ENCODE measurements around the gene AGPAT3. TPM values are rescaled to one million over a fixed set of nuclear protein-coding genes. Genes with fewer than 3 reads are reported as not detected.

Gene AGPAT3
- total RNA-seq, 2 donors from 2014 or later = 31.3 to 53.5 TPM

- Histone ChIP-seq H3K4me3 (no peak overlapping the region), H3K4me1 (replicated peaks) (no peaks in the 10 kb centered on the region), H3K9me3 (no peaks in the 10 kb centered on the region), H3K27ac (no peak overlapping the region), H3K27me3 (replicated peaks; ENCODE audit: insufficient read depth) (no peaks in the 10 kb centered on the region), H3K36me3 (no peaks in the 10 kb centered on the region)
- TF ChIP-seq POLR2AphosphoS5 (IDR thresholded peaks at IDR 0.05) (no peak), CTCF (IDR thresholded peaks at IDR 0.05) (no peak), POLR2A (IDR thresholded peaks at IDR 0.05) (no peak)
- intact Hi-C loops (cut with DNase I) = no loop called here
- DNase-seq (ENCODE audit: low spot score) = no peak
- 90% methylated on average over 1 of the region's 1 CpG for WGBS
Measured at GRCh38 chr21:44021064-44021463, 156.0 kb downstream of the AGPAT3 start.

- intact Hi-C loops (cut with DNase I) = no loop called here
Measured at GRCh38 chr21:44024257-44024656, 159.2 kb downstream of the AGPAT3 start.

GRCh38 chr21:44024887-44025353 is 159.9 kb downstream of the AGPAT3 start:
- no peaks in the 10 kb centered on the region for H3K9me3 ChIP-seq
- TF ChIP-seq POLR2AphosphoS5 (IDR thresholded peaks at IDR 0.05) (no peak), CTCF (IDR thresholded peaks at IDR 0.05) (no peak), POLR2A (IDR thresholded peaks at IDR 0.05) (no peak)
- DNase-seq (ENCODE audit: low spot score) = no peak
- no peaks in the 10 kb centered on the region for H3K27me3 ChIP-seq (replicated peaks; ENCODE audit: insufficient read depth)
- intact Hi-C loops (cut with DNase I) = no loop called here
- H3K36me3 ChIP-seq = no peaks in the 10 kb centered on the region
- H3K4me3 ChIP-seq = no peak overlapping the region
- H3K27ac ChIP-seq = no peak overlapping the region
- no peaks in the 10 kb centered on the region for H3K4me1 ChIP-seq (replicated peaks)
- 23% methylated on average over 5 of the region's 8 CpGs for WGBS

More at GRCh38 chr21:44024257-44024656, 159.2 kb downstream of the AGPAT3 start:
- no peak for TF ChIP-seq POLR2A (IDR thresholded peaks at IDR 0.05)
- TF ChIP-seq CTCF (IDR thresholded peaks at IDR 0.05) = no peak
- no peak for TF ChIP-seq POLR2AphosphoS5 (IDR thresholded peaks at IDR 0.05)
- 63% methylated on average over 1 of the region's 1 CpG for WGBS
- Histone ChIP-seq H3K4me3 (no peak overlapping the region), H3K27me3 (replicated peaks; ENCODE audit: insufficient read depth) (no peaks in the 10 kb centered on the region), H3K4me1 (replicated peaks) (no peaks in the 10 kb centered on the region), H3K27ac (no peak overlapping the region), H3K36me3 (no peaks in the 10 kb centered on the region), H3K9me3 (no peaks in the 10 kb centered on the region)
- DNase-seq (ENCODE audit: low spot score) = no peak

GRCh38 chr21:44027607-44028286 is 162.7 kb downstream of the AGPAT3 start:
- intact Hi-C loops (cut with DNase I) = no loop called here
- Histone ChIP-seq H3K36me3 (peaks cover 0 to 2% of the 10 kb centered on the region in 2 donors), H3K27ac (no peak overlapping the region), H3K9me3 (no peaks in the 10 kb centered on the region), H3K27me3 (replicated peaks; ENCODE audit: insufficient read depth) (no peaks in the 10 kb centered on the region), H3K4me3 (no peak overlapping the region), H3K4me1 (replicated peaks) (no peaks in the 10 kb centered on the region)
- 77% methylated on average over 8 of the region's 8 CpGs for WGBS
- DNase-seq (ENCODE audit: low spot score) = no peak
- no peak for TF ChIP-seq POLR2AphosphoS5 (IDR thresholded peaks at IDR 0.05)
- no peak for TF ChIP-seq POLR2A (IDR thresholded peaks at IDR 0.05)
- no peak for TF ChIP-seq CTCF (IDR thresholded peaks at IDR 0.05)

- no peak for TF ChIP-seq POLR2A (IDR thresholded peaks at IDR 0.05)
- TF ChIP-seq CTCF (IDR thresholded peaks at IDR 0.05) = no peak
- no peak for TF ChIP-seq POLR2AphosphoS5 (IDR thresholded peaks at IDR 0.05)
- Histone ChIP-seq H3K4me1 (replicated peaks) (no peaks in the 10 kb centered on the region), H3K27ac (no peak overlapping the region), H3K27me3 (replicated peaks; ENCODE audit: insufficient read depth) (no peaks in the 10 kb centered on the region), H3K4me3 (no peak overlapping the region), H3K9me3 (no peaks in the 10 kb centered on the region), H3K36me3 (peaks cover 0 to 4% of the 10 kb centered on the region in 2 donors)
- WGBS = 74% methylated on average over 6 of the region's 6 CpGs
- DNase-seq (ENCODE audit: low spot score) = no peak
- intact Hi-C loops (cut with DNase I) = no loop called here
Measured at GRCh38 chr21:44028287-44028659, 163.2 kb downstream of the AGPAT3 start.

Measured in prostate gland (tissue), 2 donors.